SU-DHL-6 (cell line): Measurements from ENCODE around the gene ZNF91.
"Not testable (repeated sequence)": the region's sequence is repeated elsewhere in the genome, so short reads cannot be mapped to it uniquely, and the experiment has no call there.

ENCODE experiments used
- EZH2phosphoT487 ChIP-seq: fragments of 200-600 bp; sonication (generic), shearing (Covaris generic); conservative IDR thresholded peaks from 2 replicates; pipeline ENCODE4 v1.6.1; 2018; ENCODE audit warnings: mild to moderate bottlenecking, antibody characterized with exemption, low read length, moderate library complexity, mixed read lengths
- TF ChIP-seq, protein P1 (sequence below): fragments of 200-600 bp; sonication (generic); IDR thresholded peaks from one replicate; pipeline ENCODE4 v1.5.1; 2017; ENCODE audit warnings: antibody characterized with exemption, mild to moderate bottlenecking, low read length, moderate library complexity; ENCODE audit not compliant: insufficient read depth, poor library complexity, severe bottlenecking

DNA sequence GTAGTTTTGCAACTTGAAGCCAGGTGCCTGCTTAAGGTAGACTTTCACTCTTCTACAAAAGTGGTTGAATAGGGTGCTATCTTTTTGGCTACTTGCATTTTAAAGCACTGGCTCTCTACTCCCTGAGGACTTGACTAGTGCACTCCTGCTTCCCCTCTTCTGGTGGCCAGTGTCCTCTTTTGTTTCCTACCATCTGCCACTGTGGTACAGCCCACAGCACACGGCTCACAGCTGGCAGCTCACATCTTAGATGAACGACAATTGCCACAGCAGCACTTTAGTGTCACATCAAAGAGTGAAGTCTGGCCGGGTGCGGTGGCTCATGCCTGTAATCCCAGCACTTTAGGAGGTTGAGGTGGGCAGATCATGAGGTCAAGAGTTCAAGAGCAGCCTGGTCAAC lies 15.6 kb downstream of the ZNF91 start:
- TF ChIP-seq, protein P1, sequence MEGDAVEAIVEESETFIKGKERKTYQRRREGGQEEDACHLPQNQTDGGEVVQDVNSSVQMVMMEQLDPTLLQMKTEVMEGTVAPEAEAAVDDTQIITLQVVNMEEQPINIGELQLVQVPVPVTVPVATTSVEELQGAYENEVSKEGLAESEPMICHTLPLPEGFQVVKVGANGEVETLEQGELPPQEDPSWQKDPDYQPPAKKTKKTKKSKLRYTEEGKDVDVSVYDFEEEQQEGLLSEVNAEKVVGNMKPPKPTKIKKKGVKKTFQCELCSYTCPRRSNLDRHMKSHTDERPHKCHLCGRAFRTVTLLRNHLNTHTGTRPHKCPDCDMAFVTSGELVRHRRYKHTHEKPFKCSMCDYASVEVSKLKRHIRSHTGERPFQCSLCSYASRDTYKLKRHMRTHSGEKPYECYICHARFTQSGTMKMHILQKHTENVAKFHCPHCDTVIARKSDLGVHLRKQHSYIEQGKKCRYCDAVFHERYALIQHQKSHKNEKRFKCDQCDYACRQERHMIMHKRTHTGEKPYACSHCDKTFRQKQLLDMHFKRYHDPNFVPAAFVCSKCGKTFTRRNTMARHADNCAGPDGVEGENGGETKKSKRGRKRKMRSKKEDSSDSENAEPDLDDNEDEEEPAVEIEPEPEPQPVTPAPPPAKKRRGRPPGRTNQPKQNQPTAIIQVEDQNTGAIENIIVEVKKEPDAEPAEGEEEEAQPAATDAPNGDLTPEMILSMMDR = not testable (repeated sequence)
- TF ChIP-seq EZH2phosphoT487 = not testable (repeated sequence)
